ENCODE measurements around the gene PFKL. TPM values are rescaled to one million over a fixed set of nuclear protein-coding genes. Genes with fewer than 3 reads are reported as not detected.
A peak's percentile ranks its signal among the peaks of the same experiment; 100 is the strongest.
"Not testable (repeated sequence)": the region's sequence is repeated elsewhere in the genome, so short reads cannot be mapped to it uniquely, and the experiment has no call there.

Gene PFKL
- total RNA-seq, 1 donor from 2014 or later = 101 TPM

DNA sequence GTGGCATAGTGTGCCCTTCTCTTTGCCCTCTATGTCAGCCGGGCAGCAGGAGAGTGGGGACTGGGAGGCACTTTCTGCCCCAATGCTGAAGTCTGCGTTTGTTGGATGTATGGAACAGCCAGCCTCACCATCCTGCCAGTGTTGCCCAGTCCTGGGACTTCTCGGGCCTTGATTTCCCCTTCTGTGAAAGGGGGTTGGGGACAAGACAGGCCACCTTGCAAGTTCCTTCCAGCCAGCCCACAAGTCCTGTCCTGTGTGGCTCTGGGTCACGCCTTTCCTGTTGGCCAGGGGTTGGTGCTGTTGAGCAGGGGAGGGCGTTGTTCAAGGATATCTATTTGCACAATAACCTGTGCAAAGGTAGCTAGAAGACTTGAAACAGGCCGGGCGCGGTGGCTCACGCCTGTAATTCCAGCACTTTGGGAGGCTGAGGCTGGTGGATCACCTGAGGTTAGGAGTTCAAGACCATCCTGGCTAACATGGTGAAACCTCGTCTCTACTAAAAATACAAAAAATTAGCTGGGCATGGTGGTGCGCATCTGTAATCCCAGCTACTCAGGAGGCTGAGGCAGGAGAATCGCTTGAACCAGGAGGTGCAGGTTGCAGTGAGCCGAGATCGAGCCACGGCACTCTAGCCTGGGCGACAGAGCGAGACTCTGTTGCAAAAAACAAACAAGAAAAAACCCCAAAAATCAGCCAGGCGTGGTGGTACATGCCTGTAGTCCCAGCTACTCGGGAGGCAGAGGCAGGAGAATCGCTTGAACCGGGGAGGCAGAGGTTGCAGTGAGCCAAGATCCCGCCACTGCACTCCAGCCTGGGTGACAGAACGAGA lies 2.9 kb downstream of the PFKL start:
- DNase-seq; H3K9me3 ChIP-seq; H3K27ac ChIP-seq; intact Hi-C loops (cut with DNase I); H3K4me3 ChIP-seq; H3K27me3 ChIP-seq; H3K36me3 ChIP-seq; ATAC-seq: not testable (repeated sequence)
- H3K4me1 ChIP-seq = peaks cover 37% of the 10 kb centered on the region
- TF ChIP-seq CTCF (IDR thresholded peaks at IDR 0.05) = peak; percentile 18

DNA sequence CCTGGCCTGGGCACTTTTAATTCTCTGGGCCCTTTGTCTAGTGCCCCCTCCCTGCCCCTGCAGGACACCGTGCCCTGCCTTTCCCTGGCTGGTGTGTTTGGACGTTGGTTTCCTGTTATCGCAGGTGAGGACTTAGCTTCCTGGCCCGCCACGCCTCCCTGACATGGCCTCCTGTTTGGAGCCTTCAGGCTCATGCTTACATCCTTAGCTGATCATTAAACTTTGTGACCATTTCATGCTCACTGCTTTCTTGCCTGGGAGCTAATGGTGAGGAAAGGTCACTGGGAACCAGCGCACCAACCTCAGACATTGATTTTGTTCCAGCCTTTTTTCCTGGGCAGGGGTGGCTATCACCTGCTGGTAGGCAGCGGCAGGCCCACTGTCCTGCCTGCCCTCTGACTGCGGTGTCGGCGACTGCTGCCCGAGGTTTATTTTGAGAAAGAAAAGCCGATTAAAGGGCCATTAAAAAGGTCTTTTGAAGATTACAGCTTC lies 3.7 kb downstream of the PFKL start:
- H3K27me3 ChIP-seq = no peaks in the 10 kb centered on the region
- H3K36me3 ChIP-seq = peaks cover 12% of the 10 kb centered on the region
- ATAC-seq (no peak), DNase-seq (no peak)
- H3K4me3 ChIP-seq = no peak overlapping the region
- H3K27ac ChIP-seq = no peak overlapping the region
- H3K9me3 ChIP-seq = no peaks in the 10 kb centered on the region
- peaks cover 32% of the 10 kb centered on the region for H3K4me1 ChIP-seq
- intact Hi-C loops (cut with DNase I) = no loop called here
- no peak for TF ChIP-seq CTCF (IDR thresholded peaks at IDR 0.05)

GRCh38 chr21:44304011-44304616 lies 4.3 kb downstream of the PFKL start:
- Histone ChIP-seq H3K4me3 (no peak overlapping the region), H3K27ac (no peak overlapping the region), H3K9me3 (no peaks in the 10 kb centered on the region), H3K36me3 (peaks cover 12% of the 10 kb centered on the region), H3K27me3 (no peaks in the 10 kb centered on the region), H3K4me1 (peaks cover 32% of the 10 kb centered on the region)
- DNase-seq (no peak), ATAC-seq (no peak)
- TF ChIP-seq CTCF (IDR thresholded peaks at IDR 0.05) = no peak
- intact Hi-C loops (cut with DNase I) = no loop called here

- ATAC-seq = peak; percentile 22
- no peak for DNase-seq
- Histone ChIP-seq H3K36me3 (peaks cover 12% of the 10 kb centered on the region), H3K9me3 (no peaks in the 10 kb centered on the region), H3K4me3 (no peak overlapping the region), H3K27me3 (no peaks in the 10 kb centered on the region), H3K4me1 (peaks cover 32% of the 10 kb centered on the region), H3K27ac (no peak overlapping the region)
- TF ChIP-seq CTCF (IDR thresholded peaks at IDR 0.05) = peak; percentile 53
- intact Hi-C loops (cut with DNase I) = no loop called here
These were observed 5.0 kb downstream of the PFKL start for GRCh38 chr21:44304877-44305293.

GRCh38 chr21:44305691-44306090 lies 5.8 kb downstream of the PFKL start:
- TF ChIP-seq CTCF (IDR thresholded peaks at IDR 0.05) = no peak
- DNase-seq = no peak
- intact Hi-C loops (cut with DNase I) = no loop called here
- Histone ChIP-seq H3K4me3 (no peak overlapping the region), H3K27me3 (no peaks in the 10 kb centered on the region), H3K4me1 (peaks cover 32% of the 10 kb centered on the region), H3K9me3 (no peaks in the 10 kb centered on the region), H3K27ac (no peak overlapping the region), H3K36me3 (peaks cover 18% of the 10 kb centered on the region)
- no peak for ATAC-seq

Data from upper lobe of right lung (tissue), 1 donor.